ENCODE results near the gene CHORDC1. TPM values are rescaled to one million over a fixed set of nuclear protein-coding genes. Genes with fewer than 3 reads are reported as not detected.
A peak's percentile ranks its signal among the peaks of the same experiment; 100 is the strongest.

CHORDC1 gene
- total and polyA plus RNA-seq, 2 of the 13 experiments (the other 11 are each of a cell fraction or from before 2014, with no cell fraction given), result 19.1 to 73.5 TPM

DNA sequence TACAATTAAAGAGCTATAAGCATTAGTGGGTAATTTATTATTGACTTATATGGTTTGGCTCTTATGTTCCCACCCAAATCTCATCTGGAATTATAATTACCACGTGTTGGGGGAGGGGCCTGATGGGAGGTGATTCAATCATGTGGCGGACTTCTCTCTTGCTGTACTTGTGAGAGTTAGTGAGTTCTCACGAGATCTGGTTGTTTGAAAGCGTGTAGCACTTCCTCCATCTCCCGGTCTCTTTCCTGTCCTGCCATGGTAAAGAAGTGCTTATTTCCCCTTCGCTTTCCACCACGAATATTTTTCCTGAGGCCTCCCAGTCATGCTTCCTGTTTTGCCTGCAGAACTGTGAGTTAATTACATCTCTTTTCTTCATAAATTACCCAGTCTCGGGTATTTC is 28.1 kb upstream of the CHORDC1 start (continued):
- TF ChIP-seq, protein P1, sequence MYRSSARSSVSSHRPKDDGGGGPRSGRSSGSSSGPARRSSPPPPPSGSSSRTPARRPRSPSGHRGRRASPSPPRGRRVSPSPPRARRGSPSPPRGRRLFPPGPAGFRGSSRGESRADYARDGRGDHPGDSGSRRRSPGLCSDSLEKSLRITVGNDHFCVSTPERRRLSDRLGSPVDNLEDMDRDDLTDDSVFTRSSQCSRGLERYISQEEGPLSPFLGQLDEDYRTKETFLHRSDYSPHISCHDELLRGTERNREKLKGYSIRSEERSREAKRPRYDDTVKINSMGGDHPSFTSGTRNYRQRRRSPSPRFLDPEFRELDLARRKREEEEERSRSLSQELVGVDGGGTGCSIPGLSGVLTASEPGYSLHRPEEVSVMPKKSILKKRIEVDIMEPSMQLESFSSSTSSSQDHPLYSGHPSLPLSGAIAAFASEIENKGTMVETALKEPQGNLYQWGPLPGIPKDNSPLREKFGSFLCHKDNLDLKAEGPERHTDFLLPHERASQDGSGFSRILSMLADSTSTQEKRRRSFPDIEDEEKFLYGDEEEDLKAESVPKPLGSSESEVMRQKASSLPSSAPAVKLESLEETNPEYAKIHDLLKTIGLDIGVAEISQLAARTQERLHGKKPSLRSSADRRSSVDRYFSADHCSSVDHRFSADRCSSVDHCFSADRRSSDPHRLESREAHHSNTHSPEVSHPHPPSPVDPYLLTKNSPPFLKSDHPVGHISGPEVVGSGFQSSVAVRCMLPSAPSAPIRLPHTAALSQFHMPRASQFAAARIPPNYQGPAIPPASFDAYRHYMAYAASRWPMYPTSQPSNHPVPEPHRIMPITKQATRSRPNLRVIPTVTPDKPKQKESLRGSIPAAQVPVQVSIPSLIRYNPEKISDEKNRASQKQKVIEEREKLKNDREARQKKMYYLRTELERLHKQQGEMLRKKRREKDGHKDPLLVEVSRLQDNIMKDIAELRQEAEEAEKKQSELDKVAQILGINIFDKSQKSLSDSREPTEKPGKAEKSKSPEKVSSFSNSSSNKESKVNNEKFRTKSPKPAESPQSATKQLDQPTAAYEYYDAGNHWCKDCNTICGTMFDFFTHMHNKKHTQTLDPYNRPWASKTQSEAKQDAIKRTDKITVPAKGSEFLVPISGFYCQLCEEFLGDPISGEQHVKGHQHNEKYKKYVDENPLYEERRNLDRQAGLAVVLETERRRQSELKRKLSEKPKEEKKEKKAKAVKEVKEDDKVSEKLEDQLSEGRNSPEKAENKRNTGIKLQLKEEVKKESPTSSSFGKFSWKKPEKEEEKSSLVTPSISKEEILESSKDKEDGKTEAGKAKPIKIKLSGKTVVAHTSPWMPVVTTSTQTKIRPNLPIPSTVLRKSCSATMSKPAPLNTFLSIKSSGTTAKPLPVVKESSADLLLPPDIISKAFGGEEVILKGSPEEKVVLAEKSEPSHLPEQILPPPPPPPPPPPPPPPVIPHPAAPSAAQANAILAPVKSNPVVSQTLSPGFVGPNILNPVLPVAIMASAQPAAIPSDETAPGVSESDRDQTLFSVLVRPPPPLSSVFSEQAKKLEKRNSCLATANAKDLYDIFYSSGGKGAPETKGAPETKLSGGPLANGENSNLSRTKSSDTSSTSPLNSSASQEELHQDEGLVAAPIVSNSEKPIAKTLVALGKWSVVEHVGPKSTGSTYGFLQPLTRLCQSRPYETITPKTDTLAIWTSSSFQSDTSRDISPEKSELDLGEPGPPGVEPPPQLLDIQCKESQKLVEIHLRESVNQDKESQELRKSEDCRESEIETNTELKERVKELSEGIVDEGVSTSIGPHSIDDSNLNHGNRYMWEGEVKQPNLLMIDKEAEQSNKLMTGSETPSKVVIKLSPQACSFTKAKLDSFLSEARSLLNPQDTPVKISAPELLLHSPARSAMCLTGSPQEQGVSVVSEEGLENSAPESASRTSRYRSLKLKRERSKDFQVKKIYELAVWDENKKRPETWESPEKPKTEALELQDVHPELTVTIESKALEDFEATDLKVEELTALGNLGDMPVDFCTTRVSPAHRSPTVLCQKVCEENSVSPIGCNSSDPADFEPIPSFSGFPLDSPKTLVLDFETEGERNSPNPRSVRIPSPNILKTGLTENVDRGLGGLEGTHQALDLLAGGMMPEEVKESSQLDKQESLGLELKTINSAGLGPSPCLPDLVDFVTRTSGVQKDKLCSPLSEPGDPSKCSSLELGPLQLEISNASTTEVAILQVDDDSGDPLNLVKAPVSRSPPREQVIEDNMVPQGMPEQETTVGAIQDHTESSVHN (CRISPR knock-in tag; IDR thresholded peaks at IDR 0.05), result no peak
- TF ChIP-seq, protein P2, sequence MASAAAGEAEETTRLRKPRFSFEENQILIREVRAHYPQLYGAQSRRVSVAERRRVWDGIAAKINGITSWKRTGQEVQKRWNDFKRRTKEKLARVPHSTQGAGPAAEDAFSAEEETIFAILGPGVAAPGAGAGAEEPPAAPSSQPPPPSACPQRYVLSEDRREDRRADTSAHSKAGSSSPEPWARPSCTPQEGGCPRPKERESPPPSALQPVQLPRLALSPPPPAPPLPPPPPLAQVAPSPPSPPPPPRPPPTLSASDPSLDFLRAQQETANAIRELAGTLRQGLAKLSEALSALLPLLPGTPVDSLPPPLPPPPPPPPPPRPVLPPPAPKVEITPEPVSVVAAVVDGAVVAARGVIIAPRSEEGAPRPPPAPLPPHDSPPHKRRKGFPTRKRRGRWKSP (CRISPR knock-in tag; IDR thresholded peaks at IDR 0.05), result no peak
- TF ChIP-seq FOXJ3 (CRISPR knock-in tag; IDR thresholded peaks at IDR 0.05; ENCODE audit: borderline replicate concordance), result no peak
- no peak for TF ChIP-seq HNRNPH1 (optimal IDR thresholded peaks at IDR 0.05; ENCODE audit: low read depth, low read length)
- no peak for TF ChIP-seq ZFP1 (CRISPR knock-in tag; IDR thresholded peaks at IDR 0.05)
- peak; percentile 44; the same call in 1 of the 2 replicates for TF ChIP-seq SAP130 (CRISPR knock-in tag; IDR thresholded peaks at IDR 0.05; ENCODE audit: low read depth)
- no peak for TF ChIP-seq ZFYVE20 (CRISPR knock-in tag; IDR thresholded peaks at IDR 0.05; ENCODE audit: borderline replicate concordance, low read depth)
- TF ChIP-seq ZNF713 (CRISPR knock-in tag; IDR thresholded peaks at IDR 0.05), result no peak
- TF ChIP-seq ZFP37 (CRISPR knock-in tag; IDR thresholded peaks at IDR 0.05; ENCODE audit: borderline replicate concordance), result no peak
- no peak for TF ChIP-seq ZSCAN9 (CRISPR knock-in tag; IDR thresholded peaks at IDR 0.05; ENCODE audit: borderline replicate concordance)
- TF ChIP-seq PTBP1 (IDR thresholded peaks at IDR 0.05; ENCODE audit: low read depth, low read length, poor library complexity, severe bottlenecking), result no peak
- no peak for TF ChIP-seq NFE2L1 (CRISPR knock-in tag; IDR thresholded peaks at IDR 0.05; ENCODE audit: borderline replicate concordance)
- TF ChIP-seq TBL1XR1 (IDR thresholded peaks at IDR 0.05; ENCODE audit: borderline replicate concordance, low read length, partially characterized antibody), result peak; percentile 24
- no peak for TF ChIP-seq PLRG1 (conservative IDR thresholded peaks at IDR 0.05)
- no peak for TF ChIP-seq ZSCAN25 (CRISPR knock-in tag; IDR thresholded peaks at IDR 0.05)
- TF ChIP-seq POLR2G (IDR thresholded peaks at IDR 0.05; ENCODE audit: low read depth, low read length), result peak; percentile 61
- no peak for TF ChIP-seq SYNCRIP (IDR thresholded peaks at IDR 0.05; ENCODE audit: insufficient read depth, low read depth, low read length)
- TF ChIP-seq, protein P3, sequence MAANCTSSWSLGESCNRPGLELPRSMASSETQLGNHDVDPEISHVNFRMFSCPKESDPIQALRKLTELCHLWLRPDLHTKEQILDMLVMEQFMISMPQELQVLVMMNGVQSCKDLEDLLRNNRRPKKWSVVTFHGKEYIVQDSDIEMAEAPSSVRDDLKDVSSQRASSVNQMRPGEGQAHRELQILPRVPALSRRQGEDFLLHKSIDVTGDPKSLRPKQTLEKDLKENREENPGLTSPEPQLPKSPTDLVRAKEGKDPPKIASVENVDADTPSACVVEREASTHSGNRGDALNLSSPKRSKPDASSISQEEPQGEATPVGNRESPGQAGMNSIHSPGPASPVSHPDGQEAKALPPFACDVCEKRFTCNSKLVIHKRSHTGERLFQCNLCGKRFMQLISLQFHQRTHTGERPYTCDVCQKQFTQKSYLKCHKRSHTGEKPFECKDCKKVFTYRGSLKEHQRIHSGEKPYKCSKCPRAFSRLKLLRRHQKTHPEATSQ (CRISPR knock-in tag; IDR thresholded peaks at IDR 0.05; ENCODE audit: borderline replicate concordance), result peak; percentile 50; the same call in 1 of the 2 replicates
- peak; percentile 31; the same call in 1 of the 2 replicates for TF ChIP-seq GABPB1 (CRISPR knock-in tag; IDR thresholded peaks at IDR 0.05)
- TF ChIP-seq ESRRA (CRISPR knock-in tag; IDR thresholded peaks at IDR 0.05; ENCODE audit: low read depth), result no peak
